ENCODE results near the gene KAT6B. TPM values are rescaled to one million over a fixed set of nuclear protein-coding genes. Genes with fewer than 3 reads are reported as not detected.
"Not testable (repeated sequence)": the region's sequence is repeated elsewhere in the genome, so short reads cannot be mapped to it uniquely, and the experiment has no call there.

The KAT6B gene
- polyA plus RNA-seq, 10 donors = 13.5 to 22.3 (median 19.3) TPM

GRCh38 chr10:74889662-74889998 lies 63.2 kb downstream of the KAT6B start:
- no peak for DNase-seq

GRCh38 chr10:74890460-74890859 lies 64.1 kb downstream of the KAT6B start:
- DNase-seq = no peak

GRCh38 chr10:74891053-74891452 lies 64.7 kb downstream of the KAT6B start:
- no peak for DNase-seq

GRCh38 chr10:74892839-74893238 lies 66.4 kb downstream of the KAT6B start:
- DNase-seq = no peak

- DNase-seq = not testable (repeated sequence)
Observed at GRCh38 chr10:74893329-74893728, 66.9 kb downstream of the KAT6B start.

GRCh38 chr10:74896788-74897527 lies 70.6 kb downstream of the KAT6B start:
- no peak for DNase-seq

- no peak for DNase-seq
Observed at GRCh38 chr10:74898201-74898976, 72.0 kb downstream of the KAT6B start.

- DNase-seq = no peak
Observed at GRCh38 chr10:74900297-74900696, 73.9 kb downstream of the KAT6B start.

GRCh38 chr10:74901301-74901700 lies 74.9 kb downstream of the KAT6B start:
- no peak for DNase-seq

- DNase-seq = no peak
Observed at GRCh38 chr10:74901867-74902450, 75.6 kb downstream of the KAT6B start.

- DNase-seq = no peak
Observed at GRCh38 chr10:74903491-74903890, 77.1 kb downstream of the KAT6B start.

GRCh38 chr10:74906611-74907198 lies 80.3 kb downstream of the KAT6B start:
- no peak for DNase-seq

- no peak for DNase-seq
Observed at GRCh38 chr10:74909670-74910069, 83.3 kb downstream of the KAT6B start.

GRCh38 chr10:74910241-74910975 lies 84.0 kb downstream of the KAT6B start:
- DNase-seq = no peak

GRCh38 chr10:74910976-74911350 lies 84.6 kb downstream of the KAT6B start:
- DNase-seq = no peak

- DNase-seq = no peak
Observed at GRCh38 chr10:74912182-74912581, 85.8 kb downstream of the KAT6B start.

- no peak for DNase-seq
Observed at GRCh38 chr10:74912682-74913081, 86.3 kb downstream of the KAT6B start.

- DNase-seq = no peak
Observed at GRCh38 chr10:74913377-74913979, 87.1 kb downstream of the KAT6B start.

- DNase-seq = no peak
Observed at GRCh38 chr10:74916283-74916682, 89.9 kb downstream of the KAT6B start.

GRCh38 chr10:74917481-74918077 lies 91.2 kb downstream of the KAT6B start:
- DNase-seq = peak in 1 of 3 donors; percentile 56

- DNase-seq = no peak
Observed at GRCh38 chr10:74919671-74920070, 93.3 kb downstream of the KAT6B start.
